ENCODE results near the gene TTC19. TPM values are rescaled to one million over a fixed set of nuclear protein-coding genes. Genes with fewer than 3 reads are reported as not detected.
"Not testable (repeated sequence)": the region's sequence is repeated elsewhere in the genome, so short reads cannot be mapped to it uniquely, and the experiment has no call there.

Gene TTC19
- total RNA-seq, 6 donors from 2014 or later: 33.2 to 229 (median 92.9) TPM

DNA sequence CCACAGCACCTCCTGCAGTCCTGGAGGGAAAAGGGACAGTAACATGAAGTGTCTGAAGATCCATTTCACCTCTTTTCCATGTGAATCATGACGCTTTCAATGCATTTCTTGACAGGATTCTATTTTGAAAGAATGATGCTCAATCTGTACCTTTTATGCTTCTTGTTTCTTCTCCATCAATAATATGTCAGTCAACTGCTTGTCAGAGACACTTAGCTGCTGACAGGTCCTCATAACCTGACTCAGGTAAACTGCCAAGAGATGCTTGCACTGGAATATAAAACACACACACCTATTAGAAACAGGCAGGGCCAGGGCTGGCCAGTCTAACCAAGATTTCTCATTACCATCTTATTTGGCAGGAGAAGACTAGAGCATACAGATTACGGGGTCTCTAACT lies 21.7 kb upstream of the TTC19 start:
- Histone ChIP-seq H3K9me3 (no peaks in the 10 kb centered on the region), H3K4me1 (peaks cover 0 to 4% (median 1%) of the 10 kb centered on the region in 4 donors), H3K36me3 (peaks cover 0 to 64% (median 32%) of the 10 kb centered on the region in 4 donors), H3K27me3 (no peaks in the 10 kb centered on the region), H3K4me3 (no peak overlapping the region), H3K27ac (no peak overlapping the region)
- DNase-seq (no peak), ATAC-seq (ENCODE audit: low FRiP score in 2 of 2) (no peak)
- WGBS, 2 donors: 98 to 100% methylated on average over 2 of the region's 2 CpGs
- TF ChIP-seq, protein P1, sequence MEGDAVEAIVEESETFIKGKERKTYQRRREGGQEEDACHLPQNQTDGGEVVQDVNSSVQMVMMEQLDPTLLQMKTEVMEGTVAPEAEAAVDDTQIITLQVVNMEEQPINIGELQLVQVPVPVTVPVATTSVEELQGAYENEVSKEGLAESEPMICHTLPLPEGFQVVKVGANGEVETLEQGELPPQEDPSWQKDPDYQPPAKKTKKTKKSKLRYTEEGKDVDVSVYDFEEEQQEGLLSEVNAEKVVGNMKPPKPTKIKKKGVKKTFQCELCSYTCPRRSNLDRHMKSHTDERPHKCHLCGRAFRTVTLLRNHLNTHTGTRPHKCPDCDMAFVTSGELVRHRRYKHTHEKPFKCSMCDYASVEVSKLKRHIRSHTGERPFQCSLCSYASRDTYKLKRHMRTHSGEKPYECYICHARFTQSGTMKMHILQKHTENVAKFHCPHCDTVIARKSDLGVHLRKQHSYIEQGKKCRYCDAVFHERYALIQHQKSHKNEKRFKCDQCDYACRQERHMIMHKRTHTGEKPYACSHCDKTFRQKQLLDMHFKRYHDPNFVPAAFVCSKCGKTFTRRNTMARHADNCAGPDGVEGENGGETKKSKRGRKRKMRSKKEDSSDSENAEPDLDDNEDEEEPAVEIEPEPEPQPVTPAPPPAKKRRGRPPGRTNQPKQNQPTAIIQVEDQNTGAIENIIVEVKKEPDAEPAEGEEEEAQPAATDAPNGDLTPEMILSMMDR (IDR thresholded peaks at IDR 0.05): no peak

DNA sequence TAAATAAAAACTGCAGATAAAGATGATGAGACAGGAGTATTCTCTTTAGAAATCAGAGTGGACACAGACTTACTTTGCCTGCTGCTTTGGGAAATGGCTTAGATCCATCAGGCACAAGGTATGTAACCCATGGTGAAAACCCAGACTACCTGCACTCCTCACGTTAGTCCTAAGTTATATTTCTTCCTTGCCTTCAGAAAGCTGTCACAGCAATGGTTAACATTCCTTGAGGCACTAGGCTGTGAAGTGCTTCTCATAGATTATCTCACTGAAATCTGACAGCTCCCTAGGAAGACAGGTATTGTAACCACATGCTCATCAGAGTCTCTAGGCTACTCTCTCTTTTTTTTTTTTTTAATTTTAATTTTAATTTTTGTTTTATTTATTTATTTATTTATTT lies 21.0 kb upstream of the TTC19 start:
- WGBS, 2 donors: 75 to 77% methylated on average over 1 of the region's 1 CpG
- no peak for ATAC-seq (ENCODE audit: low FRiP score in 2 of 2)
- TF ChIP-seq POLR2A (IDR thresholded peaks at IDR 0.05) (no peak), EP300 (IDR thresholded peaks at IDR 0.05) (no peak), POLR2AphosphoS5 (IDR thresholded peaks at IDR 0.05) (no peak)
- TF ChIP-seq, protein P1 (IDR thresholded peaks at IDR 0.05): no peak

DNA sequence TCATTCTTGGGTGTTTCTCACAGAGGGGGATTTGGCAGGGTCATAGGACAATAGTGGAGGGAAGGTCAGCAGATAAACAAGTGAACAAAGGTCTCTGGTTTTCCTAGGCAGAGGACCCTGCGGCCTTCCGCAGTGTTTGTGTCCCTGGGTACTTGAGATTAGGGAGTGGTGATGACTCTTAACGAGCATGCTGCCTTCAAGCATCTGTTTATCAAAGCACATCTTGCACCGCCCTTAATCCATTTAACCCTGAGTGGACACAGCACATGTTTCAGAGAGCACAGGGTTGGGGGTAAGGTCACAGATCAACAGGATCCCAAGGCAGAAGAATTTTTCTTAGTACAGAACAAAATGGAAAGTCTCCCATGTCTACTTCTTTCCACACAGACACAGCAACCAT lies 20.6 kb upstream of the TTC19 start:
- not testable (repeated sequence) for H3K27me3 ChIP-seq; H3K9me3 ChIP-seq; ATAC-seq (ENCODE audit: low FRiP score in 2 of 2); H3K27ac ChIP-seq; H3K4me1 ChIP-seq; DNase-seq; H3K4me3 ChIP-seq
- 38% methylated on average over 2 of the region's 4 CpGs; no CpG with 5 or more reads in 1 of the 2 donors for WGBS, 2 donors
- peaks cover 0 to 70% (median 33%) of the 10 kb centered on the region in 4 donors for H3K36me3 ChIP-seq

More for the DNA sequence above, 21.0 kb upstream of the TTC19 start:
- no peaks in the 10 kb centered on the region for H3K9me3 ChIP-seq
- peaks cover 0 to 66% (median 33%) of the 10 kb centered on the region in 4 donors for H3K36me3 ChIP-seq
- no peaks in the 10 kb centered on the region for H3K27me3 ChIP-seq
- no peak for DNase-seq
- no peak overlapping the region for H3K27ac ChIP-seq
- no peak overlapping the region for H3K4me3 ChIP-seq
- no peaks in the 10 kb centered on the region for H3K4me1 ChIP-seq

DNA sequence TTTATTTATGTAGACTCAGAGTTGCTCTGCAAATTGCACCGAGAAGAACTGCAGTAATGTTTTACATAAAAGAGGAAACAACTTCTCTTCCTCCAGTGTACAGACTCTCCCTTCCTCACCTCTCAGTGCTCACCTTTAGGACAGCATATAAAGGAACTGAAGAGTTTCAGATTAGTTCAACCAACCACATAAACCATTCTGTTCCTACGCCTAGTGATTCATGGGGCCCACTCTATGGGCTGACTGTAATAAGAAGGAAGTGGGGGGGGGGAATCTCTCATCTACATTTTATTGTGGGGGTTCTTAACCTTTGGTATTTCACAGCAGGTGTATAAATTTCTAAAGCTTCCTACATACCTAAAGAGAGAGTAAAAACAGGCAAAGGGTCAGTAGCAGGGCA lies 18.4 kb upstream of the TTC19 start:
- Histone ChIP-seq H3K4me3 (no peak overlapping the region), H3K36me3 (peaks cover 2 to 81% (median 38%) of the 10 kb centered on the region in 4 donors), H3K27ac (no peak overlapping the region), H3K9me3 (no peaks in the 10 kb centered on the region), H3K4me1 (no peaks in the 10 kb centered on the region), H3K27me3 (no peaks in the 10 kb centered on the region)
- WGBS, 2 donors: 38 to 44% methylated on average over 2 of the region's 2 CpGs
- no peak for DNase-seq
- no peak for ATAC-seq (ENCODE audit: low FRiP score in 2 of 2)
- TF ChIP-seq EP300 (IDR thresholded peaks at IDR 0.05) (no peak), POLR2A (IDR thresholded peaks at IDR 0.05) (no peak), POLR2AphosphoS5 (IDR thresholded peaks at IDR 0.05) (no peak)
- TF ChIP-seq, protein P1 (IDR thresholded peaks at IDR 0.05): no peak

DNA sequence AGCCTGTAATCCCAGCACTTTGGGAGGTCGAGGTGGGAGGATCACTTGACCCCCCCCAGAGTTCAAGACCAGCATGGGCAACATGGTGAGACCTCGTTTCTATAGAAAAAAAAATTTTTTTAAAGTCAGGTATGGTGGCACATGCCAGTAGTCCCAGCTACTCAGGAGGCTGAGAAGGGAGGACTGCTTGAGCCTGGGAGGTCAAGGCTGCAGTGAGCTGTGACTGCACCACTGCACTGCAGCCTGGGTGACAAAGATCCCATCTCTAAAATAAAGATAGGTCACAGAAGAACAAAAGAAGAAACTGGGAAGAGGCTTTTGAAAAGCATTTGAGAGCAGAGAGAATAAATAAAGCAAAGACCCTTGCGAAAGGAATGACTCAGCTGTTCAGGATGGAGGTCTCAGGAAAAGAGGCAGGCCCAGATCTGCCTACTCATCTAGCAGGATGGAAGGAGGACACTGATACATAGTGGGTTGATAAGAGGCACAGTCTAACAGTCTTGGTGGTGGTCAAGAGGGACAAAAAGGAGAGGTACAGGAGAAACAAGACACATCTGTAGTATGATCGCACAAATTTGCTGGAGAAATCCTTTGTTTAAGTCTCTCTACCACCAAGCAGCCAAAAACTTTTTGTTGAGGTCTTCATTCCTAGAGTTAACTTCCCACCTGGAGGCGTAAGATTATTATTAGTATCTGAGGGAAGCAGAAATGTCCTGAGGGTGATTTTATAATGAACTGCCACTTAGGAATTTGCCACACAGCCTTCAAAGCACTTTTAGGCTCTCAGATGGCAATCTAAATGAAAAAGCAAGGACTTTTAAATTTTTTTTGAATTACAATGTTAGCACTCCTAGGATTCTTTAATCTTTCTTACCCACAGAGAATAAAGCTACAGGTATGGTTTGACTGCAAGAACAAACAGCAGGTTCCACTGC lies 17.7 kb upstream of the TTC19 start:
- H3K9me3 ChIP-seq: no peaks in the 10 kb centered on the region
- ATAC-seq (ENCODE audit: low FRiP score in 2 of 2) (no peak), DNase-seq (no peak)
- TF ChIP-seq POLR2A (IDR thresholded peaks at IDR 0.05) (no peak), POLR2AphosphoS5 (IDR thresholded peaks at IDR 0.05) (no peak), EP300 (IDR thresholded peaks at IDR 0.05) (no peak)
- TF ChIP-seq, protein P1 (IDR thresholded peaks at IDR 0.05): no peak
- no peak overlapping the region for H3K4me3 ChIP-seq
- H3K27ac ChIP-seq: no peak overlapping the region
- H3K4me1 ChIP-seq: no peaks in the 10 kb centered on the region
- 85 to 87% methylated on average over 5 of the region's 5 CpGs for WGBS, 2 donors
- H3K27me3 ChIP-seq: no peaks in the 10 kb centered on the region
- H3K36me3 ChIP-seq: peaks cover 7 to 81% (median 38%) of the 10 kb centered on the region in 4 donors

All from upper lobe of left lung (tissue), 6 donors.